HG02610 (cell line): ENCODE measurements around the gene CACNA1D.

Experiments used
- ATAC-seq: cut with Tn5 transposase; IDR thresholded peaks from one replicate; pipeline ENCODE4 v1.9.1; 2021; ENCODE audit warnings: mild to moderate bottlenecking, moderate library complexity; ENCODE audit not compliant: unreplicated experiment

The CACNA1D gene

GRCh38 chr3:53708001-53708621 lies 213.7 kb downstream of the CACNA1D start:
- ATAC-seq = no peak

- ATAC-seq = no peak
Measured at GRCh38 chr3:53709256-53709655, 214.8 kb downstream of the CACNA1D start.

- ATAC-seq = peak; percentile 58
Measured at GRCh38 chr3:53709860-53710674, 215.7 kb downstream of the CACNA1D start.

- ATAC-seq = no peak
Measured at GRCh38 chr3:53711387-53711786, 217.0 kb downstream of the CACNA1D start.

- ATAC-seq = no peak
Measured at GRCh38 chr3:53712817-53713388, 218.5 kb downstream of the CACNA1D start.

DNA sequence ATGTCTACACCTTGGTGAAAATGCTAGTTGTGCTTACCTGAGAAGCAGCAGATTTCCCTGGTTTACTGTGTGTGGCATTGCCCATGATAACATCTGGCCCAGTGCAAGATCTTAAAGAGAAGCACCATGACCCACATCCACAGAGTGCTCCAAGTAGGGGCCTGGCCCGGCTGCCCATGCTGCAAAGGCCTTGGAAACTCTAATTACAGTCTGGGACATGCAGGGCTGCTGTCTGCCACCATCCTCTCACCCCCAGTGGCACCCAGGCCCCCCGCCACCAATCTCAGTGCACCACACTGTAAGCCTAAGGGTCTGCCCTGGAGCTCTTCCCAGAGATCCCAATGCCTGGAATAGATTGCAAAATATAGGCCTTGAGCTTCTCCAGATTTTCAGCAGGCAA lies 219.2 kb downstream of the CACNA1D start:
- no peak for ATAC-seq

GRCh38 chr3:53715815-53716483 lies 221.5 kb downstream of the CACNA1D start:
- no peak for ATAC-seq

GRCh38 chr3:53716998-53717397 lies 222.6 kb downstream of the CACNA1D start:
- no peak for ATAC-seq

GRCh38 chr3:53718462-53718861 lies 224.1 kb downstream of the CACNA1D start:
- no peak for ATAC-seq

DNA sequence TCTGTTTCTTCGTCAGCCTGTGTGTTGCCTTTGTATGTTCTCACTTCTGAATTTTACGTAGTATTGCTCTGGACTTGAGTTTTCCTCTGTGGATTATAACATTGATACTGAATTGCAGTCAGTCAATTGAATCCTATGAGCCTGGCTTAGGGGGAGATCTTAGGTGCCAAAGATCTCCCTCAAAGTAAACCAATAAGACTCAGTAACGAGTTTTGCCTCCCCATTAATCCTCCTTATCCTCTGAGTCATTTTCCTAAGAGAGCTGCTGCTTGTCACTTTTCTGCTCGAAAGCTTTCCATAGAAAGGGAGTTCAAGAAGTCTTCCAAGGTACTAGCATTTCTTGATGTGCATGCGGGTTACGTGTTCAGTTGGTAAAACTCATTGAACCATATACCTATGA lies 225.4 kb downstream of the CACNA1D start:
- ATAC-seq = no peak

DNA sequence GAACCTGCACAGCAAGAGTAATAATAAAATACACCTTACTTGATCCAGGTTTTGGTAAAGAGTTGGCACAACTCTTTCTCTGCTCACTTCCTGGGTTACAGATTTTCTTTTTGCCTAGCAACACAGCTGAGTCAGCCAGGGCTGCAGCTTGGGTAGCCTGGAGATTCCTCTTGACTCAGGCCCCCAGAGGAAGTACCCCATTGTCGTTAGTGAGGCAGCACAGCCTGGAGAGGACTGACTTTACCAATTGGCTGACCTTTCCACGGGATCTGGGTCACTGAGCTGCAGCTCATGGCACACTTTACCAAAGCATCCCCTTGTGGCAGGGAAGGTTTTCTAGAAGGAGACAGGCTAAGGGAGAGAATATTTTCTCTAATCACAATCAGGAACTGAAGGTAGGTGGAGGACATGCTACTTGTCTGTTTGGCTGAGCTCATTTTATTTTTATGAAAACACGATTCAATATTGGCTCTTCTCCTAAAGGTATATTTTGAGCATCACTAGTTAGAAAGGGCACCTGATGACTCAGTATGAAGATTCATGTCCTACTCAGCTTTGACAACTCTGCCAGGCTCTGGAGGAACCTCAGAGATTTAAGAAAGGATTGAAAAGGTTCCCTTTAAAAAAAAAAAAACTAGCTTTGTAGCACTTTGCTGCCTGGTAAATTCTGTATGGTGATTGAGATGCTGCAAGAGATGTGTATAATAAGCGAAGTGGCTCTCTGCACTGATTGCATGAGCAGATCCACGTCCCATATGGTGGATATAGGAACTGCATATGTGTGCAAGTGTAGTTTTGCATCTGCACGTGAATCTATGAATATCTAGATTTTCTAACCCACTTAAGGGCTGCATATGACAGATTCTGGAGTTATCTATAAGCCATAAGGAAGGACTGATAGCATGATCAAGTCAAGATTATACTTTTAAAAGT lies 227.0 kb downstream of the CACNA1D start:
- no peak for ATAC-seq

GRCh38 chr3:53724566-53724965 lies 230.2 kb downstream of the CACNA1D start:
- no peak for ATAC-seq

- ATAC-seq = no peak
Measured at GRCh38 chr3:53725387-53725995, 231.1 kb downstream of the CACNA1D start.

DNA sequence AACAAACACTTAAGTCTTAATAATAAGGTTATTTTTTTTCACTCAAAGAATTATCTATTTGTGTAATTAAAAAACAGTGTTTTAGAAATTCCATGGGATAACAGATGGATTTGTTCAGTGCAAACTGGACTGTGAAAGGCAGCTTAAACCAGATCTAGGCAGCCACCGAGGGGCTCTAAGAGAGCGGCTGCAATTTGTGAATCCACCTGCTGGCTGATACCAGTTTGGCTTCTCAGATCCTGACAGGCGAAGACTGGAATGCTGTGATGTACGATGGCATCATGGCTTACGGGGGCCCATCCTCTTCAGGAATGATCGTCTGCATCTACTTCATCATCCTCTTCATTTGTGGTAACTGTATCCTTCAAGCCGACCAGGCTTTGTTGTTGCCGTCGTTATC lies 232.2 kb downstream of the CACNA1D start:
- ATAC-seq = no peak

- ATAC-seq = no peak
Measured at GRCh38 chr3:53728606-53729005, 234.2 kb downstream of the CACNA1D start.

GRCh38 chr3:53729159-53729558 lies 234.7 kb downstream of the CACNA1D start:
- no peak for ATAC-seq

DNA sequence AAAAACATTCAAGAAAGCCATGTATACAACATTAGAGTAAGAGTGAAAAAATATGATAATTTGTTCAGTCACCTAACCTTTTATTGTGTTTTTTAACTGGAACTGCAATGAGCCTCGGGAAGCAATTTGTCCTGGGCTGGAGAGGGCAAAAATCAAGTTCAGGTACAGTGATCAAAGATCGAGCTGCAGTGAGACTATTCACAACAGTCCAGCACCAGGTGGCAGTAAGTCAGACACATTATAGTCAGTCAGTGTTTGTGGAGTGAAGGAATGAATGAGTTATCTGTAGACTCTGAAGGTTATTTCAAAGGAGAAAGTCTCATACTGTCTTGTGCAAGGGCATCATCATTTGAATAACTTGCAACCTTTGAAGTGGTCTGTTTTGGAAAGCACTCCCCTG lies 235.2 kb downstream of the CACNA1D start:
- peak; percentile 68 for ATAC-seq

DNA sequence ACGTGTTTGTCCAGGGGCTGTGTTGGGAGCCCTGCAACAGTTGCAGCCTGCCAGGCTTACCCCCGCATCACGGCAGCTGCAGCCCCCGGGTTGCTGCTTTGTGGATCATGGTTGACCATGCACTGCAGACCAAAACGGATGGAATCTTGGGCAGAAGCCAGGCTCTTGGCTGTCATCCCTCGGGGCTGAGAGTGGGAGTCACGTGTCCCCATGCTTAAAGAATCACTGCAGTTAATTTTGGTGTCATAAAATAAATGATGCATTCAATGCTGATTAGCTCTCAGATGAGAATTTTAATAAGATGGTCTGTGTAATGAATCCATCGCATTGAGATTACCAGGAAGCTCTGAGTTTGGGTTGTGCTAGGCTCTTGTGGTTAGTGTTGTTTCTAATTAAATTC lies 236.2 kb downstream of the CACNA1D start:
- ATAC-seq = no peak

DNA sequence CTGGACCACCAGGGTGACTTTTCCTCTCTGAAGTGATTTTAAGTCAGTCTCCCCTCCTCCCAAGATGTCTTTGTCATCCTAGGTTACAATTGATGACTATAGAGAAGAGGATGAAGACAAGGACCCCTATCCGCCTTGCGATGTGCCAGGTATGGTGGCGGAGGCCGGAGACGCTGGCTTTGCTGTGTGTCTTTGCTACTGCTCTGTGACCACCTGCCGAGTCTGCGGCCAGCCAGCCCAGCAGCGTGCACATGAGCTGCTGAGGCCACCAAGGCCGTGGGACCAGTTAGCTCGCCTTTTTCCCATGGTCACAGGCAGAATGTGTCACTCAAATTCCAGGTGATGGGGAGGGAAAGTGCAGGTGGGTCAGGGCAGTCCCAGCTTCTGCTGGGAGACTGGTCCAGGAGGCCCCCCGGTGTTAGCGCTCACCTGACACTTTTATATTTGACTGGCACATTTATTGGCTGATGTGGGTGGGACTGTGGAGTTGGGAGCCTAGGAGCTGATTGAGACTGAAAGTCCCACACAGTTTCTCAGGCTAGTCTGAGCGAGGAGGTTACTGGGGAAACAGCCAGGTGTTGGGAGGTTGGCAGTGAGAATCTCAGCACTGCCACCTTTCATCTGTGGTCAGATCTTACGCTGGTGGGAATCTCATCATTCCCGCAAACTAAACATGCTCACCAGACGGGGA lies 237.7 kb downstream of the CACNA1D start:
- ATAC-seq = peak; percentile 52

DNA sequence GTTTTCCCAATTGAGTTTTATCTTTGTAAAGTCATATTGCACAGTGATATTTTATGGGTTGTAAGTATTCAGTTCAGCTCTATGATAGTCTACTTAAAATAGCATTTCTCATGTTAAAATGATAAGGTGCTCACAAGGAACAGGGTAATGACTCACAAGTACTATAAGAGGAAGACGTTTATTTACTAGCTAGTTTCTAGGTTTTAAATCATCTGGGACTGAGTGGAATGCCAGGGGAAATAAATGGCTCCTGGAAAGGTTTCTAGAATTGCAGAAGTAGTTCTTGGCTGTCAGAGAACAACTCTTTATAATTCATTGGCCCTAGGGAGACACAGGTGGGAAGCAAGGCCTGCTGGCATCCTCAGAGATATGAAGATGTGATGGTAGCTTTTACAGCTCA lies 239.0 kb downstream of the CACNA1D start:
- ATAC-seq = no peak
